Endothelial cell (in vitro differentiated cells): ENCODE results near the gene MYO1G. TPM values are rescaled to one million over a fixed set of nuclear protein-coding genes. Genes with fewer than 3 reads are reported as not detected.

Experiments
- DNase-seq: peaks from one replicate; pipeline ENCODE4 v3.0.0; 2021; ENCODE audit warnings: low spot score
- H3K27ac Mint-ChIP-seq: one replicate; pipeline ENCODE4 v1.8.0; 2021; ENCODE audit warnings: mixed read lengths, inconsistent platforms; ENCODE audit not compliant: unreplicated experiment
- H3K27me3 Mint-ChIP-seq: one replicate; pipeline ENCODE4 v1.8.0; 2021; ENCODE audit warnings: mild to moderate bottlenecking, moderate library complexity, mixed read lengths, inconsistent platforms; ENCODE audit not compliant: unreplicated experiment
- H3K36me3 Mint-ChIP-seq: one replicate; pipeline ENCODE4 v1.8.0; 2021; ENCODE audit warnings: mild to moderate bottlenecking, low read depth, mixed read lengths, inconsistent platforms; ENCODE audit not compliant: unreplicated experiment
- H3K4me1 Mint-ChIP-seq: one replicate; pipeline ENCODE4 v1.8.0; 2021; ENCODE audit warnings: mild to moderate bottlenecking, mixed read lengths, inconsistent platforms; ENCODE audit not compliant: unreplicated experiment
- H3K4me3 Mint-ChIP-seq: one replicate; pipeline ENCODE4 v1.8.0; 2021; ENCODE audit warnings: mild to moderate bottlenecking, mixed read lengths, inconsistent platforms; ENCODE audit not compliant: unreplicated experiment
- H3K9me3 Mint-ChIP-seq: one replicate; pipeline ENCODE4 v1.8.0; 2021; ENCODE audit warnings: mixed read lengths, inconsistent platforms; ENCODE audit not compliant: unreplicated experiment
- total RNA-seq: library from RNA; stranded (reverse); fragmentation: NEBNext Ultra II Directional; extraction: Animal tissue kit (Norgen Biotek cat#: 25700); gene quantifications from one replicate; pipeline ENCODE4 v1.2.1, GENCODE V29; 2021; ENCODE audit not compliant: unreplicated experiment
- TF ChIP-seq, protein P1 (sequence below): fragments of 200-600 bp; sonication (generic); IDR thresholded peaks from one replicate; pipeline ENCODE4 v1.5.0; 2021; ENCODE audit warnings: antibody characterized with exemption; ENCODE audit not compliant: unreplicated experiment

MYO1G gene
- total RNA-seq, 1 donor from 2014 or later: 0.13 TPM

- DNase-seq: peak; percentile 71
- Mint-ChIP-seq H3K27me3 (peaks cover 2% of the 10 kb centered on the region), H3K4me1 (peaks cover 6% of the 10 kb centered on the region), H3K27ac (no peak overlapping the region), H3K36me3 (peaks cover 5% of the 10 kb centered on the region), H3K4me3 (no peak overlapping the region), H3K9me3 (no peaks in the 10 kb centered on the region)
- TF ChIP-seq, protein P1, sequence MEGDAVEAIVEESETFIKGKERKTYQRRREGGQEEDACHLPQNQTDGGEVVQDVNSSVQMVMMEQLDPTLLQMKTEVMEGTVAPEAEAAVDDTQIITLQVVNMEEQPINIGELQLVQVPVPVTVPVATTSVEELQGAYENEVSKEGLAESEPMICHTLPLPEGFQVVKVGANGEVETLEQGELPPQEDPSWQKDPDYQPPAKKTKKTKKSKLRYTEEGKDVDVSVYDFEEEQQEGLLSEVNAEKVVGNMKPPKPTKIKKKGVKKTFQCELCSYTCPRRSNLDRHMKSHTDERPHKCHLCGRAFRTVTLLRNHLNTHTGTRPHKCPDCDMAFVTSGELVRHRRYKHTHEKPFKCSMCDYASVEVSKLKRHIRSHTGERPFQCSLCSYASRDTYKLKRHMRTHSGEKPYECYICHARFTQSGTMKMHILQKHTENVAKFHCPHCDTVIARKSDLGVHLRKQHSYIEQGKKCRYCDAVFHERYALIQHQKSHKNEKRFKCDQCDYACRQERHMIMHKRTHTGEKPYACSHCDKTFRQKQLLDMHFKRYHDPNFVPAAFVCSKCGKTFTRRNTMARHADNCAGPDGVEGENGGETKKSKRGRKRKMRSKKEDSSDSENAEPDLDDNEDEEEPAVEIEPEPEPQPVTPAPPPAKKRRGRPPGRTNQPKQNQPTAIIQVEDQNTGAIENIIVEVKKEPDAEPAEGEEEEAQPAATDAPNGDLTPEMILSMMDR: no peak
Measured at GRCh38 chr7:44973610-44974401, 5.0 kb downstream of the MYO1G start.

GRCh38 chr7:44972562-44972961, 6.3 kb downstream of the MYO1G start:
- TF ChIP-seq, protein P1: no peak
- H3K36me3 Mint-ChIP-seq: peaks cover 5% of the 10 kb centered on the region

GRCh38 chr7:44971902-44972441, 6.8 kb downstream of the MYO1G start:
- DNase-seq: no peak
- H3K4me3 Mint-ChIP-seq: no peak overlapping the region

More at GRCh38 chr7:44972562-44972961, 6.3 kb downstream of the MYO1G start:
- H3K27ac Mint-ChIP-seq: no peak overlapping the region
- H3K4me3 Mint-ChIP-seq: no peak overlapping the region
- no peak for DNase-seq
- H3K9me3 Mint-ChIP-seq: no peaks in the 10 kb centered on the region
- peaks cover 4% of the 10 kb centered on the region for H3K27me3 Mint-ChIP-seq
- H3K4me1 Mint-ChIP-seq: peaks cover 6% of the 10 kb centered on the region

GRCh38 chr7:44971188-44971901, 7.5 kb downstream of the MYO1G start:
- H3K27me3 Mint-ChIP-seq: peaks cover 8% of the 10 kb centered on the region
- no peak for DNase-seq

More at GRCh38 chr7:44971902-44972441, 6.8 kb downstream of the MYO1G start:
- H3K27me3 Mint-ChIP-seq: peaks cover 4% of the 10 kb centered on the region
- H3K4me1 Mint-ChIP-seq: peaks cover 6% of the 10 kb centered on the region
- no peaks in the 10 kb centered on the region for H3K9me3 Mint-ChIP-seq
- peaks cover 5% of the 10 kb centered on the region for H3K36me3 Mint-ChIP-seq
- TF ChIP-seq, protein P1: no peak
- no peak overlapping the region for H3K27ac Mint-ChIP-seq

More at GRCh38 chr7:44971188-44971901, 7.5 kb downstream of the MYO1G start:
- Mint-ChIP-seq H3K27ac (no peak overlapping the region), H3K4me3 (no peak overlapping the region), H3K36me3 (peaks cover 3% of the 10 kb centered on the region), H3K4me1 (peaks cover 6% of the 10 kb centered on the region), H3K9me3 (no peaks in the 10 kb centered on the region)
- TF ChIP-seq, protein P1: no peak
